Limb (tissue), 2 donors: ENCODE measurements around the gene TAF15.
A peak's percentile ranks its signal among the peaks of the same experiment; 100 is the strongest.

Experiments used
- DNase-seq, 2 donors: peaks; one replicate each; pipeline ENCODE4 v3.0.0-alpha.2; 2016; ENCODE audit errors: extremely low spot score in 2 of 2

Gene TAF15

DNA sequence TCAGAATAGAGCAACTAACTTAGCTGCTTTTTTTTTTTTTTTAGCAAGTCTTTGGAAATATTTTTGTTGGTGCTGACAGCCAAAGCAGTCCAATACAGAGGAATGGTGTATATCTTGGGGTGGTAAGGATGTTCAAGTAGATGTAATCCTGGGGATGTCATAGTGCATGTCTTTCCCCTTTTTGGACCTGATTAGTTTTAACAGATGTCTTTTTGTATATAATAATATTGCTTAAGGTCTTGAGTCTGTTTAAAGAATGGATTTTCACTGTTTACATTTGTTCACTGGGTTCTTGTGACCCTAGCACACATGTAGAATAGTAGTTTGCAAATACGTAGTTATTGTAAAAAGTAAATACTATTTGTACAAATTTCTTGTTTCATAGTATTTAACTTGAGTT, 7.9 kb downstream of the TAF15 start:
- no peak for DNase-seq

DNA sequence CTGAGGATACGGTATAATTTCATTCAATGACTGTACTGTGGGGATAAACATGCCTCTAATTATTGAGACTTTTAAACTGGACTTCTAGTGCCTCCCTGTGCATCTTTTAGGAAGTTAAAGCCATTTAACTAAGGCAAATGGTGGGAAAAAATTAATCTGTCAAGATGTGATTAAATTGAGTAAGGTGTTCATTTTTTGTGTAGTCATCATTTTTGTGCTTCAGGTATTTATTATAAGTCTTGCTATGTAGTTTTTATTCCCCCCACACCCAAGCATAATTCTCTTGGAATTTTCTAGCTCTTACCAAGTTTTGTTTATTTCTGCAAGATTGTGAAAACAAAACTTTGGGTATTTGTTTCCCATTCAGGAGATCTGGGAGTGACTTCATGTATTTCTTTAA, 10.2 kb downstream of the TAF15 start:
- DNase-seq: no peak

DNA sequence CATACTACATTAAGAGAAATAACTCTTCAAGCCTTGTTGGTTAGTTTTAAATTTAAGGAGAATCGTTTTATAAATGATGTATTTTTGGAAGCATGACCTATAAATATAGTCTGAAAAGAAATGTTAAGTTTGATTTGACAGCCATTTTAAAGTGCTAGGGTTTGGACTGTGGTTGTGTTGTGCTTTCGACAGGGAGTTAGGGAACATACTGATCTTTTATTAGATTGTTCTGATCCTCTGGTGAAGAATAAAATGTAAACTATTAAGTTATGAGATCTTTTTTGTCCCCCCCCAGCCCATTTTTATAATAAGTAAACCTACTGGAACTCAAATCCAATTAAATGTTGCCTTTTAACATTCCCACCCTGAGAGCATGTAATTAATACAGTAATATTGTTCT, 12.0 kb downstream of the TAF15 start:
- no peak for DNase-seq

DNA sequence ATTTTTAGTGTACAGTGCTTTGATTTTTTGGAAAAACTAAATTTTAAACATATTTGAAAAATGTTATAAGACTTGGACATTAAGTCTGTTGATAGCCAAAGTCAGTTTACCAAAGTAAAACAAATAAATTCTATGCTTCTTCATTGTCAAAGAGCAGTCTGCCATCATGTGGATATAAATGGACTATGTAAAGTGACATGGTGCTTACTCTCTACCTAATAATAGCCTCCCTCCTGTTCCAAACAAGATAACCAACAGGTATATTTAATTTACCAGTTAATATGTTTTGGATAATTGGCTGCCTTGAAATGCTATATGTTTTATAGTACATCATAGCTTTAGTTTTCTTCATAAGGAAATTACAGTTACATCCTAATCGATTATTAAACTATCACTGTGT, 15.9 kb downstream of the TAF15 start:
- DNase-seq: no peak

DNA sequence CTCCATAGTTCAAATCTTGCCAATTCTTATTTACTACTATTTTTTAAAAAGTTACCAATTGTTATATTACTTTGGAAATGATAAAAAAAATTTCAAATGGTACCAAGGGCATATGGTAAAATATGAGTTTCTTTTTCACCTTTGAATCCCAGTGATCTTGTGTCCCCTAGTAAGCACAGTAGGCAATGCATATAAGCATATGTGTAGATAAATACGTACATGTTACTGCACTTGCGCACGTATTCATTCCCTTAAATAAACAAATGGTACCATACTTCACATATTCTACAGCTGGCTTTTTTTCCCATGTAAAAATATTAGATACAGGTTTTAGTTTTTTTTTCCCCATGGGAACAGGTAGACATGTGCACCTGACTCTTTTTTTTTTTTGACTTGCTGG, 31.8 kb downstream of the TAF15 start:
- no peak for DNase-seq

DNA sequence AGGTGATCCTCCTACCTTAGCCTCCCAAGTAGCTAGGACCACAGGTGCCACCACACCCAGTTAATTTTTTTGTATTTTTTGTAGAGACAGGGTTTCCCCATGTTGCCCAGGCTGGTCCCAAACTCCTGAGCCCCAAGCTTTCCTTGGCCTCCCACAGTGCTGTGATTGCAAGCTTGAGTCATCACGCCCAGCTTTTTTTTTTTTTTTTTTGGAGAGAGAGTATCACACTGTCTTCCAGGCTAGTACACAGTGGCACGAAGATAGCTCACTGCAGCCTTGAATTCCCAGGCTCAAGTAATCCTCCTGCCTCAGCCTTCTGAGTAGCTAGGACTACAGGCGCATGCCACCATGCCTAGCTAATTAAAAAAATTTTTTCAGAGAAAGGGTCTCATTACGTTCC, 32.2 kb downstream of the TAF15 start:
- no peak for DNase-seq

DNA sequence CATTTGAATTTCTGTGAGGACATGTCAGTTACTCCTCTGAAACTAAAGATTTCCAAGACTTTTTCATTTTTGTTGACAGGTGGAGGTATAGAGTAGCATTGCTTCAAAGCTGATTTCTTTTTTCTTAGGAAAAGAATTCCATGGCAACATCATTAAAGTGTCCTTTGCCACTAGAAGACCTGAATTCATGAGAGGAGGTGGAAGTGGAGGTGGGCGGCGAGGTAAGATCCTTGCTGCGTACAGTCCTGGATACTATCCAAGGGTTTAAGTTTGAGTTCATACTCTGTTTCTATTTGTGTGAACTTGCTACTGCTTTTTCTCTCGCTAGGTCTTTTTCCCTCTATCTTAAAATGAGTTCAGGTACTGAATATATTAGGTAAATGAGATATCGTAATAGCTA, 33.0 kb downstream of the TAF15 start:
- no peak for DNase-seq

DNA sequence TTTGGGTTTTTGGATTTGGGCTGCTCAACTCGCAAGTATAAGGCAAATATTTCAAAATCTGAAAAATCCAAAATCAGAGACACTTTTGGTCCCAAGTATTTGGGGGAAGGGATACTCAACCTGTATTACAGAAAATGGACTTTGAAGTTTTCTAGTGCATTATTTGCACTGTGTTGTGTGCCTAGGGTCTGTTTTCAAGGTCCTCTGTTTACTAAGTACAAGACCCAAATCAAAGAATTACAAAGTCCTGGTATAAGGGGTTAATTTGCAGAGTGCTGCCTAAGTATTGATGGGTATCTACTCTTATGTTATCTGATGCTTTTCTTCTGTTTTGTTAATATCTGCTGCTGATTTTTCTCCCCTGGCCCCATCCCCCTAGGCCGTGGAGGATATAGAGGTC, 34.4 kb downstream of the TAF15 start:
- no peak for DNase-seq

DNA sequence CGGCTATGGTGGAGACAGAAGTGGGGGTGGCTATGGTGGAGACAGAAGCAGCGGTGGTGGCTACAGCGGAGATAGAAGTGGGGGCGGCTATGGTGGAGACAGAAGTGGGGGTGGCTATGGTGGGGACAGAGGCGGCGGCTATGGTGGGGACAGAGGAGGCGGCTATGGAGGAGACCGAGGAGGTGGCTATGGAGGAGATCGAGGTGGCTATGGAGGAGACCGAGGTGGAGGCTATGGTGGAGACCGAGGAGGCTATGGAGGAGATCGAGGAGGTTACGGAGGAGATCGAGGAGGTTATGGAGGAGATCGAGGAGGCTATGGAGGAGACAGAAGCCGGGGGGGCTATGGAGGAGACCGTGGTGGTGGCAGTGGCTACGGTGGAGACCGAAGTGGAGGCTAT, 35.3 kb downstream of the TAF15 start:
- no peak for DNase-seq

DNA sequence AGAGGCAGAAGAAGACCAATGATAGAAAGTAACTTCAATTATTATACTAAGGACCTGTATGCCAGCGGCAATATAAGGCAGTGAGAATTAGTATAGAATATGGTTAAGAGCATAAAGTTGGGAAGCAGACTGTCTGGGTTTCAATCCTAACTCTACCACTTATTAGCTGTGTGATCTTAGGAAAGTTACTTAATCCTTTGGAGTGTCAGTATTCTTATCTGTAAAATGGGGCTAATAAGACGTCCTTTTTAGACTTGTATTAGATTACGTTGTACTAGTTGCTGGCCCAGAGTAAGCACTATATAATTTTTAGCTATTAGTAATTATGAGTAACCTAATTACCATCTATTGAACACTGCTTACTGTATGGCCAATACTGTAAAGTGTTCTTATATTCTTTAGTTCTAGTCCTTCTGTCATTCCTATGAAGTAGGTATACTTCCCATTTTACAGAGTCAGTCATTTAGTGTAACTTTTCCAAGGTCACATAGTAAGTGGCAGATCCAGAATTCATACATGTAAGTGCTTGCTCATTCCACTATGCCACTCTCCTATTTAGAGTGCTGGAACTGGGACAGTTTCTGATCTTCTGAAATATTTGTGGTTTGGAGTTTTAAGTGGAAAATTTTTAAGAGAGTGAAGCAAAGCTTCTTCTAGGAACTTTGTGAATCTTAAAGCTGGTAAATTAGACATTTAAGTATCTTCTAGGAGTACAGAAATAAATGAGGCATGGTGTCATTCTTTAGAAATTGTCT, 36.9 kb downstream of the TAF15 start:
- no peak for DNase-seq

DNA sequence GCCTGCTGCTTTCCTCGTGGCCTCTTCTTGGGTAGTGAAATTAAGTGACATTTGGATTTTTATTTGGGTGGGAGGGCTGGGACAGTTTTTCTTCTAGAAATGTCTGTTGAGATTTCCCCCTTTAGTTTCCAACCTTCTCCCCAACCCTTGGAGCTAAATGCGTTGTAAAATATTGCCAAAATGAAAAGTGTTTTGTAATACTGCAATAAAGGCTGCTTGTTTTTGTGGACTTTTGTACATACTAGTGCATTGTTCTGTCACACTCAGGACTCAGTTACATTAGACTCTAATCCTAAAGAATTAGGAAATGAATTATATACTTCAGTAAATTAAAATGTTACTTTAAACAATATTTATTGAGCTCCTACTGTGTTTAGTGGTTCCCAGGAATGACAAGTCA, 37.7 kb downstream of the TAF15 start:
- DNase-seq: no peak

DNA sequence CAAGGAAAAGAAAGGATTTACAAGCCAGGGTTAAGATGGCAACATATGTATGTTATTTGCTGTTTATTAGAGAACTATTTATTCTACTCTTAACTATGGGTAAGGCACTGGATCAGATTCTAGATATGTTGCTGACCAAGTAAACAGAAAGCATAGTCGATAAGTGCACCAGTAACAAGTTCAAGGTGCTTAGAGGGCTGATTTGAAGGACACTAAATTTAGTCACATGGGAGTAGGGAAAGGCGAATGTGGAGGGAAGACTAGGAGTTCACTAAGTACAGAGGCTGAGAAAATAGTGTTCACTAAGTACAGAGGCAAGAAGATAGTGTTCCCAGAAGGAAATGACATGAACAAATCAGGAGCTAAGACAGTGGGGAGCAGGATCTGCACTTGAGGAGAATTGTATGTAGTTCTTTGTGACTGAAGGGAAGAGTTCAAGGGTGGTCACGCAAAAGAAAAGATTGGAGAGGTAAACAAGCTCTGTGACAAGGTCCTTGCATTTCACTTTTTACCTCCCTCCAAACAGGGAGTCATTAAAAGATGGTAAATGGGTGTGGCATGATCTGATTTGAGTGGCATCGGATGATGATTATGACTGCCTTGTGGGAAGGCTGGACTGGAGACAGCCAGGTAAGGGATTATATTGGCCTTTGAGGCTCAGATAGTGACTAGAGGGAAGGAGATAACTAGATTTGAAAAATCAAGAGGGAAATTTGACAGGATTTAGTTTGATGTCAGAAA, 38.5 kb downstream of the TAF15 start:
- no peak for DNase-seq

DNA sequence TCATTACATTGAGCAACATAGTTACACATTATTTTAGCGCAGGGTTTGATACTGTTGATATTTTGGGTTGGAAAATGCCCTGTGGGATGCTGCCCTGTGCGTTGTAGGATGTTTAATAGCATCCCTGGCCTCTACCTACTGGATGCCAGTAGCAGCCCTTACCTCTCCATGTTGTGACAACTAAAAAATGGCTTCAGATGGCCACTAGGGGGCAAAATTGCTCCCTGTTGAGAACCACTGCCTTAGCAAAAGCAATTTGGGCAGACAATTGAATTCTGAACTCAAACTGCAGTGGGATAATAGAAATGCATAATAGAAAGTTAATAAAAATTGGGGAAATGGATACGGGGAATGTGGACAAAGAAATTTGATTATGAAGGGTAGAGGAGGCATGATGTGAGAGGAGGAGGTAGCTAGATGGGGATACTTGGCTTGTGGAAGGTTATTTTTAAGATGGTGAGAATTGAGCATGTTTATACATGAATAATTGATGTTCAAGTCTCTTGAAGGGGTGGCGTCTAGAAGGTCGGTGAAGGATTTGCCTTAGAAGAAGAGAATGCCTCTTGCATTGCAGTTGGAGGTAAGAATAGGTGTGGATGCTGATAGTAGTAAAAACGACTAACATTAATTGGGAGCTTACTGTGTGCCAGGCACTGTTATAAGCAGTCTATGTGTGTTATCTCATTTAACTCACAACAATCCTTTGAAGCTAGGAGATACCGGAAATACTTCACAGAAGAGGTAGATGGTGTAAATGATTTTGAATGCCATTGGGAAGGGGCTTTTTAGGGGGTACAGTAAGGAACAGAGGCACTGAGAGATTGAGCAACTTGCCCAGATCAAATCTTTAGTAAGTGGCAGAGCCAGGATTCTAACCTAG, 40.4 kb downstream of the TAF15 start:
- DNase-seq: peak; percentile 39 to 52

DNA sequence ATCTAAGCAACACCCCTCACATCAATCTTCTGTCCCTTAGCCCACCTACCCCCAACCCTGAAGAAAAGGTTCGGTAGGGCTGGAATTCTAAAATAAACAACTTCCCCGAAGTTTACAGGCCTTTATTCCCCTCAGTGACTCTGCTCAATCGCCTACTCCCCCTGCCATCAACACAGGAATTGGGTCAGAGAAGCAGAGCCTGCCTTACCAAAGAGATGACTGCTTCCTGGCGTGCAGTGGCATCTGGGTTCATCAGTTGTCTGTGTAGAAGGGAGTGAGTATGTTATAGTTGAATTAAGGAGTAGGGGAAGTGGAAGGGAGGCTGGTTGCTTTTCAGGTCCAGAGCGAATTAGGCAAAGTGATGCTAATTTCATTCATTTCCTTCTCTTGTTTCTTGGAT, 46.7 kb downstream of the TAF15 start:
- DNase-seq: no peak

DNA sequence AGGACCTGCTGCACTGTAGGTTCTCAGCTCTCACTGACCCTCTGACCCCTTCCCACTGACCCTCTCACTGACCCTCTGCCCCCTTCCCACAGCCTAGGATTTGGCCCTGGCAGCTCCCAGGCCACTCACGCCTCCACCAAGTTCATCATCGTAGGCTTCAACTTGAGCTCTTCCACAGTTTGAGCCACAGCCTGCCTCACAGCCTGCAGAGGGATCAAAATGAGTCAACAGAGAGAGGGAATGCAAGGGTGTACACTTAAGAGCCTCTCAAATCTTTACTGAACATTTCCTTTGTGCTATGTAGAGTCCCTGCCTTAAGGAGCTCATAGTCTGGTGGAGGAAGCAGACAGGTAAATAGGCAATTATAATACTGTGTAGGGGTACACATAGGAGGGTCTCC, 47.3 kb downstream of the TAF15 start:
- no peak for DNase-seq

DNA sequence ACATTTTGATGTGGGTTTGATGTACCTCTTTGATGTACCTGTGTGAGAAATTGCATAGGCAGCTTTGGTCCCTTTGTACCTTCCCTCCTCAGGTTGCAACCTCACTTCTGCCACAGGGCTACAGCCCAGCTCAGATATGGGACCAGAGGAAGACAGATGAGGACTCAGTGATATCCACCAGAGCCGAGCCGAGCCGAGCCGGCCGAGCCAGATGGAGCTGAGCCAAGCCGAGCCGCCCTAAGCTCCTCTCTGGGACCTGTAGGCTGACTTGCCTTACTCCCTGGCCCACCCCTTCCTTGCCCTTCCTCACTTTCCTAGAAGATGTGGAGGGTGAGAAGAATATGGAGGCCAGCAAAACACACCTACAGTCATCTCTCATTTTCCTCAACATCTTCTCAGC, 55.6 kb downstream of the TAF15 start:
- no peak for DNase-seq

DNA sequence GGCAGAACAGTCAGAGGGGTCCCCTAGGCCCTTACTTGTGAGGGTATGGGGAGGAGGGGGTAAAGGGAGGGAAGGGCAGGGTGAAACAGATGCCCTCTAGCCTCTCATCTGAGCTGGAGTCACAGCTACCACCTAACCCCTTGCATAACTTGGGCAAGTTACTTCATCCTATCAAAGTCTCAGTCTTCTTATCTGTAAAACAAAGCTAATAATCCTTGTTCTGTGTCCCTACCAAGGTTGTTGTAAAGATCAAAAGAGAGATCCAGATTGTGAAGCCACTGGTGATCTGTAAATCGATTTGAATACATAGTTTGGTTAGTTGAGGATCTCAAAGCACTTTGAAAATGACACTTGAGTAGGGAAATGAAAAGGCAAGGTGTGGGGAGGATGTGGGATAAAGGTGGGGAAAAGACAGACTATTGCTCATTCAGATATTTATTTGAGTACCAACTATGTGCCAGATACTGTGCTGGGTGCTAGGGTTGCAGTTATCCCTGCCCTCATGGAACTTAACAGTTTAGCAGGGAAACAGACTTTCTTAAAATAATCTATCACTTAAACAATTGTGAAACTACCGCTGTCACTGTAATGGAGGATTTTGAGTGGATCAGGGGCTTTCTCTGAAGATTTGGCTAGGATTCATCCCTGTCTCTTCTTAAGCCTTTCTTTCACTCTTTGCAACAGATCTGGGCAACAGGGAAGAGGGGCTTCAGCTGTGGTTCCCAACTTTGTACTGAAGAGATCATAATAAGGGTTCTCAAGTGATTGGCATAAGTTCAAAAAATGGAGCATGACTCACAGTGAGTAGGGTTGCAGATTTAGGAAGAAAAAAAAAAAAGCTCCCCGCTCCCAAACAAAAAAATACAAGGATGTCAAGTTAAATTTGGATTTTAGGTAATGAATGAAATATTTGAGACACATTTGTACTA, 56.4 kb downstream of the TAF15 start:
- no peak for DNase-seq

DNA sequence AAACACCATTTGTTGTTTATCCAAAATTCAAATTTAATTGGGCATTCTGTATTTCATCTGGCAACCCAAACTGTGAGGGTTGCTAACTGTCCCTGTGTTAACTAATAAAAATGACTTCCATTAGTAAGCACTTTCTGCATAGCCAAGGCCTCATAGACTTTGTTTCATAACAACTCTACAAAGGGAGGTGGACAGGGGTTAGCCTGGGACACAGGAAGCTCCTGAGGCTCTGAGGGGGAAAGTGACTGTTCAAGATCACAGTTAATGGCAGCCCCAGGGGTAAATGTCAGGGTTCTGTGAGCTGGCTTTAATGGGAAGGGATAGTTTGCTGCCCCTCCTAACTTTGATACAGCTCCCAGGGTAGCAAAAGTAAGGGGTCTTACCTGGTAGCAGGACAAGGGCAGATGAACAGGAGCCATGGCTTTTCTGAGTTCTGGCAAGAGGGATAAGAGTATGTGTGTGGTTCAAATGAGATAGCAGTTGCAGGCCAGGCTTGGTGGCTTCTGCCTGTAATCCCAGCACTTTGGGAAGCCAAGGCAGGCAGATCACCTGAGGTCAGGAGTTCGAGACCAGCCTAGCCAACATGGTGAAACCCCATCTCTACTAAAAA, 57.2 kb downstream of the TAF15 start:
- no peak for DNase-seq

DNA sequence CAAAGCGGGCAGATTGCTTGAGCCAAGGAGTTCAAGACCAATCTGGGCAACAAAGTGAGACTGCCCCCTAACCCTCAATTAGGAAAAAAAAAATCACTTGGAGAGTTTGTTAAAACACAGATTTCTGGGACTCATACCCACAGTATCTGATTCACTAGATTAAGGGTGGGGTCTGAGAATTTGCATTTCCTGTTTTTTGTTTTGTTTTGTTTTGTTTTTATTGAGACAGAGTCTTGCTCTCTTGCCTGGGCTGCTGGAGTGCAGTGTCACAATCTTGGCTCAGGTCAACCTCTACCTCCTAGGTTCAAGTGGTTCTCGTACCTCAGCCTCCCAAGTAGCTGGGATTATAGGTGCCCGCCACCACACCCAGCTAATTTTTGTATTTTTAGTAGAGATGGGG, 58.3 kb downstream of the TAF15 start:
- DNase-seq: no peak

DNA sequence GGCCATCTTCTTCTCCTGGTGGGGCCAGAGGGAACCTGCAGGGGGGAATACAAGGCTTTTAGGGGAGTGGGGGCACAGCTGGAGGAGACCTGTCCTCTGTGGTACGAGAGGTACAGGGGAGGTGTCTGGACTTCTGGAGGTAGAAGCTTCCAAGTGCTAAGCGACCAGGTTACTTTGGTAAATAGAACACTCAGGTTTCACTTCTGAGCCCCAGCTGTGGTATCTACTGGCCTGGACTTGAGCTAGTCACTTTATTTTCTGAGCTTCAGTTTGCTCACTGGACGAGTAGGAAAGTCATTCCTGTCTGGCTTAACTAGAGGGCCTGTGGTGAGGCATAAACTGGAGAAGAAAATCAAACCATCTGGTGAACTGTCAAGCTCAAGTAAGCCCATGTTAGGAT, 59.5 kb downstream of the TAF15 start, which contains the start of gene HEATR9:
TSS of gene HEATR9 (minus strand) at position 155 of the 400 bp plus-strand sequence. CDS start at position 6, 149 bp downstream.
- DNase-seq: no peak
